Activated B cell treated with CpG ODN at 0.5 μM for 24 hours (primary cell): ENCODE measurements around the gene LCP2. TPM values are rescaled to one million over a fixed set of nuclear protein-coding genes. Genes with fewer than 3 reads are reported as not detected.
A peak's percentile ranks its signal among the peaks of the same experiment; 100 is the strongest.

ENCODE experiments used
- ATAC-seq: fragments of 200-7000 bp; cut with Tn5 transposase; one replicate; pipeline ENCODE4 v1.10.0; 2021; ENCODE audit warnings: low read depth, mild to moderate bottlenecking, moderate library complexity
- CTCF ChIA-PET: fragments of 350-600 bp; sonication (Branson Sonifier 250); formaldehyde crosslinking; loops from one replicate; lab custom pipeline; 2021; ENCODE audit warnings: antibody characterized with exemption; lab: Charles Lee
- POLR2A ChIA-PET: fragments of 350-600 bp; sonication (Branson Sonifier 250); formaldehyde crosslinking; loops from one replicate; lab custom pipeline; 2021; ENCODE audit warnings: antibody characterized with exemption; lab: Charles Lee
- DNase-seq: peaks from one replicate; pipeline ENCODE4 v3.0.0; 2022
- H3K27ac Mint-ChIP-seq: one replicate; pipeline ENCODE4 v1.8.0; 2020; ENCODE audit warnings: mixed read lengths
- H3K27me3 Mint-ChIP-seq: one replicate; pipeline ENCODE4 v1.8.0; 2021; ENCODE audit warnings: mixed read lengths
- H3K36me3 Mint-ChIP-seq: one replicate; pipeline ENCODE4 v1.8.0; 2021; ENCODE audit warnings: low read depth, mixed read lengths
- H3K4me1 Mint-ChIP-seq: one replicate; pipeline ENCODE4 v1.8.0; 2021; ENCODE audit warnings: mixed read lengths
- H3K4me3 Mint-ChIP-seq: one replicate; pipeline ENCODE4 v1.8.0; 2020; ENCODE audit warnings: mild to moderate bottlenecking, mixed read lengths
- H3K9me3 Mint-ChIP-seq: one replicate; pipeline ENCODE4 v1.8.0; 2020; ENCODE audit warnings: mixed read lengths
- intact Hi-C: fragments of 100-400 bp; cut with micrococcal nuclease; formaldehyde crosslinking; loops from one replicate; pipeline ENCODE4 v1.15.1; 2024
- total RNA-seq: library from RNA; stranded (reverse); gene quantifications from 2 replicates; pipeline ENCODE4 v1.2.3, GENCODE V29; 2022
- TF ChIP-seq, protein P1 (sequence below): fragments of 200-600 bp; IDR thresholded peaks from one replicate; pipeline ENCODE4 v1.8.0; 2022; ENCODE audit warnings: antibody characterized with exemption, mild to moderate bottlenecking

The LCP2 gene
- total RNA-seq, 1 donor from 2014 or later = 8.5 TPM

DNA sequence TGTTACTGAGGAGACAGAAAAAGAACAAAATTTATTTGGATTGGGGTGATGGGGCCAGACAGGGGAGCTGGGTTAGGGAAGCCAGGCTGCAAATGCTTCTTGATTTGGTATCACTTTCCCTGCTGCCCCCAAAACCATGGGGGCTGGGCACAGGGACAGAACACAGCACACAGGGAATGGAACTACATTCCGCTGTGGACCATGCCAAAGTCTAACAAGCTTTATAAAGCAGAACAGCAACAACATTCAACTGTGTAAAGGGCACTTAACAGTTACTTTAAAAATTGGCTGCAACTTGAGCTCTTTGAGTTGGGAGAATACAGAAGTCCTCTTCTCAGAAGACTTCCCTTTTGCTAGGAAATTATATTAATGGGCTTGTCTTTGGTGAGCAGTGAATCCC, 41.0 kb downstream of the LCP2 start:
- Mint-ChIP-seq H3K27me3 (no peaks in the 10 kb centered on the region), H3K4me3 (no peak overlapping the region), H3K9me3 (no peaks in the 10 kb centered on the region), H3K27ac (no peak overlapping the region), H3K4me1 (peaks cover 11% of the 10 kb centered on the region), H3K36me3 (peaks cover 19% of the 10 kb centered on the region)
- POLR2A ChIA-PET = interaction anchor here (0.5 kb wide), 1 partner anchor 91 kb away, joined by 5 read pairs; no protein-coding TSS in a partner anchor
- intact Hi-C loops = no loop called here
- CTCF ChIA-PET = interaction anchor here (0.6 kb wide), 1 partner anchor 157 kb away, joined by 3 read pairs; no protein-coding TSS in a partner anchor
- ATAC-seq = no peak
- DNase-seq = no peak
- TF ChIP-seq, protein P1, sequence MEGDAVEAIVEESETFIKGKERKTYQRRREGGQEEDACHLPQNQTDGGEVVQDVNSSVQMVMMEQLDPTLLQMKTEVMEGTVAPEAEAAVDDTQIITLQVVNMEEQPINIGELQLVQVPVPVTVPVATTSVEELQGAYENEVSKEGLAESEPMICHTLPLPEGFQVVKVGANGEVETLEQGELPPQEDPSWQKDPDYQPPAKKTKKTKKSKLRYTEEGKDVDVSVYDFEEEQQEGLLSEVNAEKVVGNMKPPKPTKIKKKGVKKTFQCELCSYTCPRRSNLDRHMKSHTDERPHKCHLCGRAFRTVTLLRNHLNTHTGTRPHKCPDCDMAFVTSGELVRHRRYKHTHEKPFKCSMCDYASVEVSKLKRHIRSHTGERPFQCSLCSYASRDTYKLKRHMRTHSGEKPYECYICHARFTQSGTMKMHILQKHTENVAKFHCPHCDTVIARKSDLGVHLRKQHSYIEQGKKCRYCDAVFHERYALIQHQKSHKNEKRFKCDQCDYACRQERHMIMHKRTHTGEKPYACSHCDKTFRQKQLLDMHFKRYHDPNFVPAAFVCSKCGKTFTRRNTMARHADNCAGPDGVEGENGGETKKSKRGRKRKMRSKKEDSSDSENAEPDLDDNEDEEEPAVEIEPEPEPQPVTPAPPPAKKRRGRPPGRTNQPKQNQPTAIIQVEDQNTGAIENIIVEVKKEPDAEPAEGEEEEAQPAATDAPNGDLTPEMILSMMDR = no peak

DNA sequence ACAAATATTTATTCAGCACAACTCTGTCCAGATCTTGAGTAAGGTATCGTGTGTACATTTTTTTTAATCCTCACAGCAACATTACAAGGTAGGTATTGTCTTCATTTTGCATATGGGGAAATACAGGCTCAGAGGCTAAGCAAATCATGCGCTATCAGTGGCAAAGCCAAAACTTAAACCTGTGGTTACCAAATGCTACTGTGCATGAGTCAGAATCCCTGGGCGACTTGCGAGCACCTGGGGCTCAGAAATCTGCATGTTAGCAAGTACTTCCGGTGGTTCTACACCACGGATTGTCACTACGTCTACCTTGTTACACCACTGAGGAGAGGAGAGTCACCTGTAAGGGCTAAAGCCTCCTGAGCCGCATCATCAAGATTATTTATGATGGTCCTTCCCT, 43.5 kb downstream of the LCP2 start:
- Mint-ChIP-seq H3K4me1 (peaks cover 14% of the 10 kb centered on the region), H3K27ac (no peak overlapping the region), H3K36me3 (peaks cover 23% of the 10 kb centered on the region), H3K9me3 (no peaks in the 10 kb centered on the region), H3K27me3 (no peaks in the 10 kb centered on the region), H3K4me3 (no peak overlapping the region)
- POLR2A ChIA-PET = no interaction called here
- intact Hi-C loops = no loop called here
- DNase-seq = no peak
- CTCF ChIA-PET = no interaction called here
- ATAC-seq = peak; percentile 95
- TF ChIP-seq, protein P1 = no peak

DNA sequence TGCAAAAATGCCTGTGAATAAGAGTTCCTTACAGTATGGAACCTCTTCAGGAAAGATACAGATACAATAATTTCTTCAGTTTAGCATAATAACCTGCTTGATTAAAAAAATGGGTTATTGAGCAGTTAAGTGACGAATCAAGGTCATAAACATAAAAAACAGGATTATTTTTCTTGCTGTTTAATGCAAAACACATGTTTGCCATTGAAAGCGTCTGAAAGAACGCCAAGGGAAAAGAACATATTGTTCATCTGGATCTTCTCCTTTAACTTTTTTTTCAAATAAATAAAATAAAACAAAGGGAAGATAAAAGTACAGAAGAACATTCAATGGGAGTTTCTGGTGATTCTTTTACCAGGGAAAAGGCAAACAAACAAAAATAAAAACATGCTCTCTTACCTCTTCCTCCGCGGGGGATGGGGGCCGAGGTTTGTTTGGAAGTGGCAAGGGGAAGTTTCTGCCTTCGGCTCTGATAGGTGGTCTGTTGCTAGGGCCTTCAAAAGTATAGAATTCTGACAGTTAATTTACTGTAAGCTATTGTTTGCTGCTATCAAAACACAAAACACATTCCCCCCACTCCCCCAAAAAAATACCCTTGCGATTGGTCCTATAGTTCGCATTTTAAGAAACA, 44.7 kb downstream of the LCP2 start:
- H3K9me3 Mint-ChIP-seq = no peaks in the 10 kb centered on the region
- peaks cover 14% of the 10 kb centered on the region for H3K4me1 Mint-ChIP-seq
- TF ChIP-seq, protein P1 = no peak
- ChIA-PET CTCF (no interaction called here), POLR2A (no interaction called here)
- ATAC-seq (no peak), DNase-seq (no peak)
- intact Hi-C loops = no loop called here
- H3K36me3 Mint-ChIP-seq = peaks cover 19% of the 10 kb centered on the region
- no peak overlapping the region for H3K4me3 Mint-ChIP-seq
- no peak overlapping the region for H3K27ac Mint-ChIP-seq
- no peaks in the 10 kb centered on the region for H3K27me3 Mint-ChIP-seq

DNA sequence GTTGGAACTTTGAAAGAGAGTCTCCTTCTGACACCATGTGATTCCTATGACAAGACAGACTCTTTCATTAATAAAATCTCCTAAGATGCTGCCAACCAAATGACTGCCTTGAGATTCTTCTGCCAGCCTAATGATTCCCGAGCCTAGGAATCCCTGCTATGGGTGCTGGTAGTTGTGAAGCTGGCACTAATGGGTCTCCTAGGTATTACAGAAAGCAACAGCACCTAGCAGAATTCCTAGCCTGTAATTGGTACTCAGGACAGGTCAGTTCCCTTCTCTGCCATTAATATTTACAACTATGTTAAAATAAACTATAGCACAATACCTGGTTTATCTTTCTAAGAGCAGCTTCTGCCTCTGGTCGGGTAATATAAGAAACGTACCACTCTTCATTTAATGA, 45.5 kb downstream of the LCP2 start:
- Mint-ChIP-seq H3K36me3 (peaks cover 20% of the 10 kb centered on the region), H3K9me3 (no peaks in the 10 kb centered on the region), H3K4me1 (peaks cover 14% of the 10 kb centered on the region), H3K27me3 (no peaks in the 10 kb centered on the region), H3K4me3 (no peak overlapping the region), H3K27ac (no peak overlapping the region)
- intact Hi-C loops = no loop called here
- no peak for DNase-seq
- ATAC-seq = no peak
- TF ChIP-seq, protein P1 = no peak
- ChIA-PET CTCF (no interaction called here), POLR2A (no interaction called here)

DNA sequence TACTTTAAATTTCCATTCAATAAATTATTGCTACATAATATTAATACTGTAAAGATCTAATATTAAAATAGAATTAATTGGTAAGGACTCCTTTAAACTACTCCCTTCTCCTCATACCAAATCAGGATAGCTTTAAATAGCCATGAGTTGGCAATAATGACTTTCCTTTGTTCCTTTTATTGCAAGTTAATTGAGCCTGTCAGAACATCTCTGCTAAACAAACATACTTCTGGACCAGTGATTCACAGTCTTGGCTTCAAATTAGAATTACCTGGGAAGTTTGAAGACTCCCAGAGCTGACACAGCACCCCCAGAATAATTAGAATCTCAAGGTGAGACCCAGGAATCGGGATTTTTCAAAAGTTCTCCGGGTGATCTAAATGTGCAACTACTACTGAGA, 46.1 kb downstream of the LCP2 start:
- ChIA-PET POLR2A (no interaction called here), CTCF (no interaction called here)
- ATAC-seq = no peak
- Mint-ChIP-seq H3K27ac (no peak overlapping the region), H3K36me3 (peaks cover 18% of the 10 kb centered on the region), H3K4me1 (peaks cover 14% of the 10 kb centered on the region), H3K27me3 (no peaks in the 10 kb centered on the region), H3K9me3 (no peaks in the 10 kb centered on the region), H3K4me3 (no peak overlapping the region)
- DNase-seq = no peak
- intact Hi-C loops = no loop called here
- TF ChIP-seq, protein P1 = no peak
